ENCODE measurements around the gene LIMS2.

Gene LIMS2

DNA sequence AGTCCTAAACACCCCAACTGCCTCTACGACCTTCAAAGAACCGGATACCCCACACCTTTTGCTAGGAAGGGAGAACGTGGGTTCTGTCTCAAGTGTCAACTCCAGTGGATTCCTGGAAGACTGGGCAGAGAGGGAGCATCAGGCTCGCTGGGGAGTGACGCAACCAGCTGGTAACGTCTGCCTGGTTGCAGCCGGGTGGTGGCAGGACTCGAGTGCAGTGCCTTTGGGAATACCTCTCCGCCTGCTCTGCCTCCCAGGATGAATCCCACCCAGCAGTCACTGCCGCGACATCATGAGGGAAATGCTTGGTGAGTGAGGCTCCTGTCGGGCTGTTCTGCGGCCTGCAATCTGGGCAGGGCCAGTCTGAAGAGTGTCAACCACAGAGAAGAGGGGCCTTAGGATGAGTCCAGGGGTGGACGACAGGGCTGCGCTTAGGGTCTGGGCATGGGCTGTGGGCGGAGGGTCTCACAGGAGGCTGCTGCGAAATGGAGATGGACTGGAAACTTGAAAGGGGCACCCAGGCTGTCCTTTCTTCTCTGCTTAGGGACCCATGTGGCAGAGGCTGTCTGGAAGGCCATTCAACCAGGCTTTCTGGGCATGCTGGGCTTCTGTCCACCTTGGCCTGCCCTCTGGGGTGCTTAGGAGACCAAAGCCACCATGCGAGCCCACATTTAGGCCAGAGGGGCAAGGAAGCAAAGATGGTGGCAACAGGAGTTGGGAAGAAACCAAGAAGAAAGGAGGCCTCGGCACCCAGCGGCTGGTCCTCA lies 16.5 kb downstream of the LIMS2 start:
- no peak for DNase-seq (ENCODE audit: low spot score)

DNA sequence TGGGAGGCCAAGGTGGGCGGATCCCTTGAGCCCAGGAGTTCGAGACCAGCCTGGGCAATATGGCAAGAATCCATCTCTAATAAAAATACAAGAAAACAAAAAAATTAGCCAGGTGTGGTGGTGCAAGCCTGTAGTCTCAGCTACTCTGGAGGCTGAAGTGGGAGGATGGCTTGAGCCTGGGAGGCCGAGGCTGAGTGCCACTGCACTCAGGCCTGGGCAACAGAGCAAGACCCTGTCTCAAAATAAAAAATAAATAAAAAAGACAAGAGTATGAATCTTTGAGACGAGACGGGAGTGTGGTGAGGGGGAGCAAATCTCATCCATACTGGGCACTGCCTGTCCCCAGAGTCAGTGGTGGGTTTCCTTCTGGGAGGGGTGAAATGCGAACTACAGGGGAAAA lies 17.2 kb downstream of the LIMS2 start:
- DNase-seq (ENCODE audit: low spot score): no peak

DNA sequence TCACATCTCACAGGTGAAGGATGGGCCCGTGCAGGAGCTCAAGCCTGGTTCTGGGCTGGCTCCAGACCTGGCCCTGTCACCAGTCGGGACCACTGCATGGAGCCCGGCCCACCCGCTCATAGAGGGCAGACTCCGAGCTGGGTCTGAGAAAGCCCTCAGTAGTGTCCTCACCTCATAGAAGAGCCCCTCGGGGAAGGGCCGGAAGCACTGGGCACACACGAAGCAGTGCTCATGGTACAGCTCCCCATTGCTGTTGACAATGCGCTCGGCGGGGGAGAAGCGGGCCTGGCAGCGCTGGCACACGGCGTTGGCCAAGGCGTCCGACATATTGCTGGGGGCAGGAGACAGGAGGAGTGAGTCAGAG lies 18.1 kb downstream of the LIMS2 start:
- DNase-seq (ENCODE audit: low spot score): no peak

DNA sequence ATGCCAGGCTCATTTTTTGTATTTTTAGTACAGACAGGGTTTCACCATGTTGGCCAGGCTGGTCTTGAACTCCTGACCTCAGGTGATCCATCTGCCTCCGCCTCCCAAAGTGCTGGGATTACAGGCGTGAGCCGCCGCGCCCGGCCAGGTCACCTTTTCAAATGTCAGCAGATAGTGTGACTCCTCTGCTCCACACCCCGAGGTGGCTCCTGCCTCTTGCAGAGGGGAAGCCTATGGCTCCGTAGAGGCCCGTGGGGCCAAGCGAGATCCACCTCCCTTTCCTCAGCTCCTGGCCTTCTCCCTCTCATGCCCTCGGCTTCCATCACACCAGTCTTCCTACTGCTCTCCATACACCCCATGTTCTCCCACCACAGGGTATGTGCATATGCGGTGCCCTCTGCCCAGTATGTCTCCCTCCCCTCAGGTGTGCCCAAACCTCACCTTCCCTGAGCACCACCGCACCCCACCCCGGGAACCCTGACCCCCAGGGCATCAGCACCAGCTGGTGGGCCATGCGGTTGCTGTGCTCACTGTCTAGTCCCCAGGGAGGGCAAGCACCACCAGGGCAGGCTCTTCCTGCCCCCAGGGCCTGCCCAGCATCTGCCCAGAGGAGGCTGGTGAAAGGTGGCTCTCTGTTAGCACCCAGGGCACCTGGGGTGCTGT lies 18.6 kb downstream of the LIMS2 start:
- no peak for DNase-seq (ENCODE audit: low spot score)

DNA sequence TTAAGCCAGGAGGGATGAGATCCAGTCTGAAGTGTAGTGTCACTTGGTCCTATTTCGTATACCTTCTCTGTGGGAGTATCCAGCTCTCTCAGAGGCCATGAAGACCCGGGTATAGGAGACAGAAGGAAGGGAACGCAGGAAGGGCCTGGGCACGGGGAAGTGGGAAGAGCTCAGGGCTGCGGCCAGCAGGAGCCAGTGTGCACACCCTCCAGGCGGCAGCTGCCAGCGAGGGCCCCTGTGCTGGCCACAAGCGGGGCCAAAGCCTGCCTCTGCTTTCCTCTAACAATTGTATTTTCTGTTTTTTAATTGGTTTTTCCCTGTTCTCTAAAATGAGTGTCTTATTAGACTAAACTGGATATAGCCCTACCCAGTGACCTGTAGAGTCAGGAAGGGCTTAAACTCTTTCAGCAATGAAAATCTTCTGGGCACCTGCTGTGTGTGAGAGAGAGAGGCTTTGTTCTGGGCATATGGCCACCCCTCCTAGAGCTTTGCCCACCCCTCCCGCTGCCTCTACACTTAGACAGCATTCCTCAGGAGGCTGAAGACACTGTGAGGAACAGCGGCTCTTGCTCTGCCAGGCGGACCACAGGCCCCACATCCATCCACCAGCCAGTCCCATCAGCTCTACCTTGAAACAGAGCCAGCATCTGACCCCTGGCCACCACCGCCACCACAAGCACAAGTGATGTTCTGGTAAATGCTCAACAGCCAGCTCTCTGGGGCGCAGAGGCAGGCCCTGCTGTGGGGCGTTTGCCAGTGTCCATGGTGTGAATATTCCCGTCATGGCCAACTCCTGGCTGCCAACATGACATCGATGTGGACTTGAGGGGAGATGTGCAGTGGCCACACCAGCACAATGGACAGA lies 19.9 kb downstream of the LIMS2 start:
- no peak for DNase-seq (ENCODE audit: low spot score)

DNA sequence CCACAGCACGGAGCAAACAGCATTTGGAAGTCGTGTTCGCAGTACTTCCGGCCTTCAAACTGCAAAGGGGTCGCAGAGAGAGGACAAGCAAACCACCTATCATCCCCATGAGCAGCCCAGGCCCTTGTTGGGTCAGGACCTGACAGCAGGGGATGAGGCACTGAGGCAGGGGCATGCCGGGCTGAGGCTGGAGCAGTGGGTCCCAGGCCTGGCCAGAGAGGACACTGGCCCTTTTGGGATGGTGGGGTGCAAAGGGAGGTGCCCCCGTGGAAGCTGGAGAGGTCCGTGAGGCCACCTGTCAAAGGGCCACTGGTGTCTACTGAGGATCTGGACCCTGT lies 20.5 kb downstream of the LIMS2 start:
- DNase-seq (ENCODE audit: low spot score): no peak

DNA sequence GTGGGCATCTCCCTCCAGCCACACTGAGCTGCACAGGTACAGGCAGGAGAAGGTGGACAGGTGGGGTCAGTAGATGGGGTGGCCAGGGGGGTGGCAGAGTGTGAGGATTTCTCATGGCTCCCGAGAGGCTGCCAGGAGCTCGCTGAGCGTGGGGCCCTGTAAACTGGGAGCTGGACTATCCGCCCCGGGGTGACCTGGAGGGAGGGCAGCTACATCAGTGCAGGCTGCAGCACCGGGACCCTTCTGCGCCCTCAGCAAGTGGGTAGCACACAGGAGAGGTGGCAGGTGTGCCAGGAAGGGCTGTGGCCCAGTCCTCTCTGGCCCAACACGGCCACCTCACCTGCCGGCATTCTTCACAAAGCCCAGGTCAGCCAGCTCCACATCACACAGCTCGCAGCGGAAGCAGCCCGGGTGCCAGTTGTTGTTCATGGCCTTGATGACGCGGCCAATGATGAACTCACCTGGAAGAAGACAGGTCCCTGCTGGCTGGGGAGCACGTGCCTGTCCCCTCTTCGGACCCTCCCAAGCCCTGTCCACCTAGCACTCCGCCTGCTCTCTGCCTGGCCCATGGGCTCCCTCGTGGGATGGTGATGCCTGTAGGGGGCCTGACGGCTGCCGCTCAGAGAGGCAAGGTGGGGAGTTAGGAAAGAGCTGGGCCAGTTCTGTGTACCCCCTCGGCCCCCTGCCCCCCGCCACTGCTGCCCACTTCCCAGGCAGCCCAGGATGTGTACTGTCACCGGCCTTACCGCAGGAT lies 21.1 kb downstream of the LIMS2 start:
- no peak for DNase-seq (ENCODE audit: low spot score)

DNA sequence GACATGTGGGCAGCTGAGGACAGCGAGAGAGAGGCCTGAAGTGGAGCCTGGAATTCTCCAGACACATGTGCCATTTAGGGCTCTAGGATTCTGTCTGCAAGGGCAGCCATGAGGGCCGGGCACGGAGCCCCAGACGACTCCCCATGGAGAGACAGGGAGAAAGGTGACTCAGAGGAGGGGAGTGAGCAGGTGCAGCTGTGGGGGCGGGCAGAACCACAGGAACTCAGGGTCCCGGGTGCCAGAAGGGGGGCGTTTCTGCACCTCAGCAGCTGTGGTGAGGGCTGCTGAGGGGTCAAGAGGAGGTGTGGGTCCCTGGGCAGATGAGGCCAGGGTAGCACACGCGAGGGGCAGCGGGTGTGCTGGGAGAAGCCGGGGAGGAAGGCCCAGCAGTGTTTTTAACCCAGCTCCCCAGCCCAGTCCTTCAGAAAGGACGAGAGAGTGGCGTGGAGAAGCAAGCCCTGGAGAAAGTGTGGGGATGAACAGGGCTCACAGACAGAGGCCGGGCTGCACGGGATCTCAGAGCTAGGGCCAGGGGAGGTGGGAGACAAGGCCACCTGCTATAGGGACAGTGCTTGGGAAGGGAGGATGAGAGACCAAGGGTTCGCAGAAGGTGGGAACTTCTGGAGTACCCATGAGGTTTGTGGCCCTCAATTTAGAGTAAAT lies 21.8 kb downstream of the LIMS2 start:
- DNase-seq (ENCODE audit: low spot score): no peak

DNA sequence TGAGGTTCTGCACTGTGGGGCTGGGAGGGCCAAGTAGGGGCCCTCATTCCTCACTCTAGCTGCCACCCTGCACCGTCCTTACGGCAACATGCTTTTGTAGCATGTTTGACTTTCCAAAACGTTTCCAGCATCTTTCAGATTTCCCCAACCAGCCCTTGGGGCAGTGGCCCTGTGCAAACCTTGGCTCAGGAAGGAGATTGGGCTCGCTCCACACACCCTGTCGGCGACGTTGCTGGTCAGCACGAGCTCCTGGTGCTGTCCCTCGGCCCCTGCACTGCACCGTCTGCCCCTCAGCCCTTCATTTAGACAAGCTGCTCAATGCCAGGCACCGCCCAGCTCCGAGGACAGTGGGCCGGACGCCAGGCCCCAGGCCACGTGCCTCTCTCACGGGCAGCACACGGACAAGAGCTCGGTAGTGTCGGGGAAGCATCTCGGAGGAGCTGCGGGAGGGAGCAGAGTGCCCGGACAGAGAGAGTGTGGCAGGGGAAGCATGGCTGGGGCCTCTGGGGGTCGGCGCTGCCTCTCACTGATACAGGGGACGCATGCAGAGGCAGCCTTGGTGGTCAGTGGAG lies 22.5 kb downstream of the LIMS2 start:
- DNase-seq (ENCODE audit: low spot score): no peak

DNA sequence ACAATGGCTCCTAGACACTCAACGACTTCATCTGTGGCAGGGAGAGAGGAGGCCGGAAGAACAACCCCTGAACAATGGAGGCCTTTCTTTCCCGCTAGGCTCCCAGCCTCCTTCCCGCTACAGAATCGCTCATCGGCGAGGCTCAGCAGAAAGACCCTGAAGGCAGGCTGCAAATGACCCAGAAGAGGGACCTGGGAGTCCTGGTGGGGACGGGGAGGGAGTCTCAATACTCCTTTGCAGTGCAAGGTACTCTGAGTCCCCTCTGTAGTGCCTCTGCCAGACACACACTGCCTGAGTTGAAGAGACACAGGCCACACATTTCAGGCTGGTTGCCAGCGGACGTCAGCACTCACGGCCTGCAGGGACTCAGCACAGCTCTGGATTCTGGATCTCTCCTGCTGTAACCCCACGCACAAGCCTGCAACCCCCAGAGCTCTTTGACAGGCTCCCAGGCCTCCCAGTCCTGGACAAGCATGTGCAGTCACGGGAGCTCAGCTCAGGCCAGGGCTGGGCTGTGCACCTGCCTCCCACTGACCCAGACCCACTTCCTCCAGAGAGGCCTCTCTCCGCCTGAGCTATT lies 23.3 kb downstream of the LIMS2 start:
- DNase-seq (ENCODE audit: low spot score): no peak

DNA sequence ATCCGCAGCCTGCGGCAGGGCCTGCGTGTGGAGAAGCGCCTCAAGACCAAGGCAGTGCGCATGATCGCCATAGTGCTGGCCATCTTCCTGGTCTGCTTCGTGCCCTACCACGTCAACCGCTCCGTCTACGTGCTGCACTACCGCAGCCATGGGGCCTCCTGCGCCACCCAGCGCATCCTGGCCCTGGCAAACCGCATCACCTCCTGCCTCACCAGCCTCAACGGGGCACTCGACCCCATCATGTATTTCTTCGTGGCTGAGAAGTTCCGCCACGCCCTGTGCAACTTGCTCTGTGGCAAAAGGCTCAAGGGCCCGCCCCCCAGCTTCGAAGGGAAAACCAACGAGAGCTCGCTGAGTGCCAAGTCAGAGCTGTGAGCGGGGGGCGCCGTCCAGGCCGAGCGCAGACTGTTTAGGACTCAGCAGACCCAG lies 23.9 kb downstream of the LIMS2 start:
- DNase-seq (ENCODE audit: low spot score): no peak

DNA sequence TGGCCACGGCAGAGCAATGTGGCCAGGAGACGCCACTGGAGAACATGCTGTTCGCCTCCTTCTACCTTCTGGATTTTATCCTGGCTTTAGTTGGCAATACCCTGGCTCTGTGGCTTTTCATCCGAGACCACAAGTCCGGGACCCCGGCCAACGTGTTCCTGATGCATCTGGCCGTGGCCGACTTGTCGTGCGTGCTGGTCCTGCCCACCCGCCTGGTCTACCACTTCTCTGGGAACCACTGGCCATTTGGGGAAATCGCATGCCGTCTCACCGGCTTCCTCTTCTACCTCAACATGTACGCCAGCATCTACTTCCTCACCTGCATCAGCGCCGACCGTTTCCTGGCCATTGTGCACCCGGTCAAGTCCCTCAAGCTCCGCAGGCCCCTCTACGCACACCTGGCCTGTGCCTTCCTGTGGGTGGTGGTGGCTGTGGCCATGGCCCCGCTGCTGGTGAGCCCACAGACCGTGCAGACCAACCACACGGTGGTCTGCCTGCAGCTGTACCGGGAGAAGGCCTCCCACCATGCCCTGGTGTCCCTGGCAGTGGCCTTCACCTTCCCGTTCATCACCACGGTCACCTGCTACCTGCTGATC lies 24.4 kb downstream of the LIMS2 start:
- DNase-seq (ENCODE audit: low spot score): no peak

DNA sequence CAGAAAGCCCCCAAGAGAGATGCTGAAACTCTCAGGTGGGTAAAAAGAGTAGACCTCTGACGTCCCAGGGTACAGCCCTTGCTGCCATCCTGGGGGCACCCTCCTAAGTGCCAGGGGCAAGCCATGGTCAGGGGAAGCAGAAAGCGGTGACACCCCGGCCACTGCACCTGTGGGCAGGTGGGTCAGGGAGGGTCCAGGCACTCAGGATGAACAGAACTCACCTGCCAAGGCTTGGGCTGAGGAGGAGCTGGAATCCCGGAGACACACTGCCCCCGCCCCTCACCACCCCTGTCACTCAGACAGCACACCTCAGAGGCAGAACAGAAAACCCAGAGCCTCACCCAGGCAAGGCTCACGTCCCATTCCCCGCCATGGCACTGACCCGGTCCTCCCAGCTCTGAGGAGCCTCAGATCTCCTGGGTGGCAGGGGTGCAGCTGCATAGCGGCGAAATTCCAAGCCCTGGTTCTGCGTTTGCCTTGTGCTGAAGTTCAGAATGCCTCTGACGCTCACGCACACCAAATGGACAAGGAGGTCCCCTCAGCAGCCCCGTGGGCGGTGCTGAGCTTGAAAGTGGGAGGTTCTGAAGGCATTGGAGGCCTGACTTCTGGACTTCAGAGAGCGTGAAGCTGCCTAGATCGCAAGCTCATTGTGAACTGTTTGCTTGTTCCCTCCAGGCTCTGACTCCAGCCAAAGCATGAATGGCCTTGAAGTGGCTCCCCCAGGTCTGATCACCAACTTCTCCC lies 25.1 kb downstream of the LIMS2 start:
- DNase-seq (ENCODE audit: low spot score): no peak

DNA sequence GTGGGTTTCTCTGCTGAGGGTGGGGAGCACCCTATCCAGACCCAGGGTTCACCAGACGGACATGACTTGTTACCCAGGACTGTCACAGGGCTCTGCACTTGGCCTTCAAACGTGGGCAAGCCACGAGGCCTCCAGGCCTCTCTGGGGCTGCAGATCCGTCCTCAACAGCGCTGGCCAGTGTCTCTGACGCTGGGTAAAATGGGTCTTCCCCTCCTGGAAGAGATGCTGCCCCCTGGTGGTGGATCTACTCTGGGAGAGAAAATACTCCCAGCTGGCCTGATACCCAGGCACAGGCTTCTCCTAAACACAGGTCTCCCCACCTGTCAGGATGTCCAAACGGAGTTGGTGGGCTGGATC lies 25.7 kb downstream of the LIMS2 start:
- DNase-seq (ENCODE audit: low spot score): peak; percentile 84

DNA sequence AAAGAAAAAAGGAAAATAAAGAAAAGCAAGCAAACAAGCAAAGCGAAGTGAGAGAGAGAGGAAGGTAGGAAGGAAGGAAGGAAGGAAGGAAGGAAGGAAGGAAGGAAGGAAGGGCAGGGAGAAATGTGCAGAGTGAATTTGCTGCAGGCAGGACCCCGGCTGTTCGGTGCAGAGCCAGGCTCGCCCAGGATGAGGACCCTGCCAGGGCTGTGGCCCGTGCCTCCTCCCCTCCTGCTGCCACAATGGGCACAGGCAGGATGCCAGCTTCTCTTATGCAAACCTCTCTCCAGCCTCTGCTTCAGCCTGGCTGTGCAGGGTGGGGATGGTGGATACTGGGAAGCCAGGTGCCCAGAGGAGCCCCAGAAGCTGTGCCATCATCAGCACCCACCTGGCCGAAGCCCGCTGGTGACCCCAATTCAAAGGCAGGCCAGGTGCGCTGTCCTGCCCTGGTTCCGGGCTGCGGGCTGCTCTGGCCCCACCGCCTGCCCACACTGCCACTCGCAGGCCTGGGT lies 26.2 kb downstream of the LIMS2 start:
- no peak for DNase-seq (ENCODE audit: low spot score)

DNA sequence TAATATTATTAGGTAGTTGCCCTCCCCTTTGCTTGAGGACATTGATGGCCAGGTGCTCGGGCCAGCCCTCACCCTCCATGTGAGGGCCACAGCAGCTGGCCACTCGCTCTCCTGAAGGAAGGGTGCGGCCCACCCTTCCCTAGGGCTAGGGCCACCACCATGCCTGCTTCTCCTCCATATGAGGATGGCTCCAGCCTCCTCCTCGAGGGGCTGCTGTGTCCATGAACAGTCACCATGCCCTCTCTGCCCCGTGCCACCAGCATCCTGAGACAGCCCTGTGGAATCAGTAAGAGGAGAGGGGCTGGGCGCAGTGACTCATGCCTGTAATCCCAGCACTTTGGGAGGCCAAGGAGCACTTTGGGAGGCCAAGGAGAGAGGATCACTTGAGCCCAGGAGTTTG lies 27.0 kb downstream of the LIMS2 start:
- no peak for DNase-seq (ENCODE audit: low spot score)

DNA sequence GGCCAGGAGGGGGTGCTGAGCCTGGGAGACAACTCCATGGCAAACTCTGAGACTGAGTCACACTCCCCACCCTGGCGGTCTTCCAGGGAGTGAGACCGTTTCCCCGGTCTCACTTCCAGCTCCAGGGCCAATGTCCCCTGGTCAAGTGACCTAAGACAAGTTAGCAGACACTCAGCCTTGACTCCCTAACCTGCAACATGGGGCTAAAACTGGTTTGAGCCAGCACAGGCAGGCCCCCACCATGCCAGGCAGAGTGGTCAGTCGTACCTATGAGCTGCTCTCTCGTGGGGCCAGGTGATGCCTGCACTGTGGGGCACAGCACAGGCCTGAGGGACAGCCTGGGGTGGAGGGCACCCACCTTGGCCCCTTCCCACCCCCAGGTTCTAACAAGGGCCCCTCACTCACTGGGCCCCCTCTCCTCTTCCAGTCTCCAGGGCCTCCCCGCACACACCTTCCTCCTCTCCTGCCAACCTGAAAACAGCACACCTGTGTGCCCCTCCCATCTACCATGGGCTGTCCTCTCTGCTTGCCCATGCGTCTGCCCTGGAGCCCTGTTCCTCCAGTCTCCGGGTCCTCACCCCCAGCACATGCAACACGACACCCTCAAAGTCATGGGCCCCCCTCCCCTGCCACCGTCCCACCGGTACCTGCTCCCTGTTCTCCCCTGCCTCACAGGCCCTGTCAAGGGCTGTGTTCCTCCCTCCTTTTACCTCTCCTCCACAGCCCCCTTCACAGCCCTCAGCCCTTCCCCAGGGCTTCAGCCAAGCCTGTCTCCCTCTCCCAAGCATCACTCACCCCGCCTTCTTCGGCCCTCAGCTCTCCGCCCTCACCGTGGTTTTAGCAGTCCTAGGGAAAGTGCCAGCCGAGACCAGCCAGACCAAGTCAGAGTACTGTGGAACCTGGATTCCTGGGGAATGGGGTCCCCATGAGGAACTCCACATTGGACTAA lies 27.8 kb downstream of the LIMS2 start:
- DNase-seq (ENCODE audit: low spot score): no peak

DNA sequence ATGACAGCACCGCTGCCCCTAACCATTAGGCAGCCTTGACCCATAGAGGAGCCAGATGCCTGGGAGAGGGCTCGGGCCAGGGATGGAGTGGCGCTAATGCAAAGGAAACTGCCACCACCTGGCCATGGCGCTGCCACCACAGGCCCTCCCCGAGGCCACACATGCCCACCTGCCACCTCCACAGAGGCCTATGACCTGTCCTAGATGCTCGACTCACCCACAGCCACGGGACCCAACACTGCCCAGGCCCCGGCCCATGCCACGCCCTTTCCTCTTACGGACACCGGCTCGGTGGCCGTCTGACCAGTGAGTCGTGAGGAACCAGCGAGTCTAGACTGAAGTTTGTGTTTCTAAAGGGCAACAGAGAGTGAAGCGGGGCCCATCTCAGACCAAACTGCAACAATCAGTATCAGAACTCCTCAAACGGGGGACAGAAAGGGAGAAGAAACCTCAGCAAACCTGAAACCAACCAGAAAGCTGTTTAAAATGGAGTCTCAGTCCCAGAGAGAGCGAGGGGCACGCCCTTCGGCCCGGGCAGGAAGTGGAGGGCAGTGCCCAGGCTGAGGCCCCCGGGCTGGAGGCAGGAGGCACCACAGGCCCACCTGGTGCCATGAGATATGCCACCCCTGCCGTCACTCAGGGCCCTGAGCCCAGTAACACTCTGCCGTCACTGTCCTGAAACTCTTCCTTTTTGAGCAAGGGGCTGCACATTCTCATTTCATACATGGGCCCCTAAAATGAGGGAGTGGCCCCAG lies 28.7 kb downstream of the LIMS2 start:
- no peak for DNase-seq (ENCODE audit: low spot score)
